Suppressor macrophage treated with lipopolysaccharide for 1 hour (primary cell): ENCODE results near the gene GRID1.

Source experiments
- DNase-seq, 3 donors: peaks; one replicate each; pipeline ENCODE4 v3.0.0-alpha.2; 2020 to 2022

GRID1 gene

DNA sequence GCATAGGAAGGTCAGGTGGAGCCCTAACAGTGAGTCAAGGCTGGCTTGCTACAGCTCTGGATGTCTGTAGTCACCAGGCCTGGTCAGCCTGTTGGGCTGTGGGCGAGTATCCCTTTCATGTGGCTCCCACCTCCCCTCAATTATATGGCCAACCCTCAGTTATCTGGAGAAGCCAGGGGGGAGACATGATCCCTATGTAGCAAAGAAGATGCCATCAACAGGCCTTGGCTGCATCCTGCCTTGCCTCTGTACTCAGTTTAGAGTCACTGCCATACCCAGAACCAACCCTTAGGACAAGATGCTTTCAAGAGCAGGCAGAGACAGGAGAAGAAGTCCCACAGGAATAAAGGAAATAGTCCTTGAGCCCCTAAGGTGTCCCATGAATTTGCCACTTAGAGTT is 763.9 kb downstream of the GRID1 start:
- DNase-seq, result no peak

DNA sequence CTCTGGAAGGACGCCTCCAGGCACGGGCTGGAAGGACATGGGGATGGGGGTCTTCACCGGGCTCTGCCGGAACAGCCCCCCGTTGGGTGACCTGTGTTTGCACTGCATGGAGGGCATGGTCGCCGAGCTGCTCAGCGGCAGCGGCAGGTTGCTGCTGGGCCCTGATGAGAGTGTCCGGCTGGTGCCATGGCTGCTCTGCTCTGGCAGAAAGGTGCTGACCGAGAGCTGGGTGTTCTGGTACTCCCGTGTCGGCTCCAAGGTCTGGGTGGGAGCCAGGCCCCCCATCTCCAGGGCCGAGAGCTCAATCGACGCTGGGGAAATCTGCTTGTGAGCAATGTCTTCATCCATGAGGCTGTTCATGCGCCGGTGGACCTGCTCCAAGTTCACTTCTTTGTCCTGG is 764.3 kb downstream of the GRID1 start:
- no peak for DNase-seq

DNA sequence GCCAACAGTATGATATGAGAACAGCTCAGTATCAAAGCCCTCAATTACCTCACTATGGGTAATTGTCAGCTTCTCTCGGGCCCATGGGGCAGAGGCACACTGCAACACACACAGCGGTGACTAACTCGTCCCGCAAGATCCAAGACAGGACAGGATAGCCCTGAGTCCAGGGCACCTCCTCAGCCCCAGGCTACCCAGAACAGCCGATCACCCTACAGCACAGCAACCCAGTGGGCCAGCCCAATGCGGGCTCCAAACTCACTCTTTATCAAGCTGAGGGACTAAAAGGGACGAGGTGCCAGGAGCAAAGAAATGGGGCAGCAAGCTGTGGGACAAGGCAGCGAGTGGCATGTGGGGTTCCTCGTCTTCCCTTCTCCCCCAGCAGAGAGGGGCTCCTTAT is 765.1 kb downstream of the GRID1 start:
- DNase-seq, result no peak

DNA sequence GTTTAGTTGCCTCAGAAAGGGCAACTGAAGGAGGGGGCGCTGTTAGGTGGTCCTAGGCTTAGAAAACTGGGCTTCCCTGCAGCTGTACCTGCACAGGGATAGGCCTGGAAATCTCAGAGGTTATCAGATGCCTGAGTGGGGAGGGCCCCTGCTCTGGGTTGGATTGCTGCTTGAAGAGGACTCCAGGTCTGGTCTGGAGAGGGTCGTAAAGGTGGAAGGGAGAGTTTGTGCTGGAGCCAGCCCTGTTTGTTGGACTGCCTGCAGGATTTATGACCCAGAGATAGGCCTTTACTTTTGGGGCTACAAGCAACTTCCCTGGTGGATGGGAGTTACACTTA is 765.9 kb downstream of the GRID1 start:
- no peak for DNase-seq

DNA sequence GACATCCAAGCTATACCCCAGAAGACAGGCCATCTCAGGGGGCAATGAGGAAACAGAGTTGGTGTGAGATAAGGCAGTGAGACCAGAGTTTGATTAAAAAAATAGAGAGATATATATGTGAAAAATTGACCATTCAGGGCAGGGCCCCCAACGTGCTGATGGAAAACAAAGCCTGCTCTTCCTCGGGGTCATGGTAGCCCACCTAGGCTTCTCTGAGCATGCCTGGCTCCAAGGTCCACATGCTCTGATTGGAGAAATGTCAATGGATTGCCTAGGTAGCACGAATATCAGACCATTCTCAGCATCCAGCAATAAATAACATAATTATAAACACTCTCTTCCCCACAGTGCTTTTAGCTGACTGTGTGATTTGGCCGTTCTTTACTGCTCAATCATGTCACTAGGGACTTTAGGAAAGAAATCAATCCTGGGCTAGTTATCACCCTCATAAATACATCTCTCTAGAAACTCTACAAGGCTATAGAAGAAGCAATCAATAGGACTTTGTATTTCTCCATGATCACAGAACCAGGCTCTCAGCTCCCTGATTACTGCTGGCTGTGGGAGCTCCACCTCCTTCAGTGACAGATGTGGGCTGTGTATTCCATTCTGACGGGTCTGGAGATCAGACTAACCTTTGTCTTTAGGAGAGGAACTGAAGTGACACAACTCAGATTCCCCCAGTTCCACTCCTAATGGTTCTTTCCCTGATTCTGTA is 766.4 kb downstream of the GRID1 start:
- DNase-seq, result no peak

DNA sequence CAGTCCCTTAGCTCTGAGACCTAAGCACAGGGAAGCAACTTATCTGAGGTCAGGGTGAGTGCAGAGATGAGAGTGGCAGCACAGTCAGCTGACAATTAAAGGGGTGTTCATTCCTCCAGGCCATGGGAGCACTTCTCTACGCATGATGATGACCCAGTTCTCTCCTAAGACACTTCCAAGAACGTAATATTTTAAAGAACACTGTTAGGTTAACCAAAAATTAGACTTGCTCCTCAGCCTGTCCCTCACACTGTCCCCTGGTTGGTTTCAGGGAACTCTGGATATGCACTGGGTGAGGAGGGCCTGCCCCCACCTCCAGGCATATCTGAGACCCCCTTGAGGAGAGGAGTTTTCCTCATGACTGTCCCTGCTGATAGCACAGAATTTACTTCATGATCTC is 767.5 kb downstream of the GRID1 start:
- DNase-seq, result no peak

DNA sequence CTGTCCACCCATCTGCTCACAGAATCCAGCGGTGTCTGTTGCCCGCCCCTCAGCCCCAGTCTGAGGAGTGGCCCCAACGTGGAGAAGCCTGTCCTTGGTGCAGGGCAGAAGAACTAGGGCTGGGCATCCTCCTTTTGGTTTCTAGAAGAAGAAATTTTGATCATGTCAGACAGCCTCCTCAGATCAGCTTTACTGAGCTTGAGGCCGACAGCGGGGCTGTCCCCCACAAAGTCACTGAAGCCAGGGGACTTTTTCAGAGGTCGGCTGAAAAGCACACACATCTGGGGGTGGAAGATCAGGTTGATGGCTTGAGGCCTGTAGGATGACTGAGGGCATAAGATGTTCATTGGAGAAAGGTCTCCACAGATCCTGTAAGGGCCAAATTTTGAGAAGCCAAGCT is 767.9 kb downstream of the GRID1 start:
- no peak for DNase-seq

DNA sequence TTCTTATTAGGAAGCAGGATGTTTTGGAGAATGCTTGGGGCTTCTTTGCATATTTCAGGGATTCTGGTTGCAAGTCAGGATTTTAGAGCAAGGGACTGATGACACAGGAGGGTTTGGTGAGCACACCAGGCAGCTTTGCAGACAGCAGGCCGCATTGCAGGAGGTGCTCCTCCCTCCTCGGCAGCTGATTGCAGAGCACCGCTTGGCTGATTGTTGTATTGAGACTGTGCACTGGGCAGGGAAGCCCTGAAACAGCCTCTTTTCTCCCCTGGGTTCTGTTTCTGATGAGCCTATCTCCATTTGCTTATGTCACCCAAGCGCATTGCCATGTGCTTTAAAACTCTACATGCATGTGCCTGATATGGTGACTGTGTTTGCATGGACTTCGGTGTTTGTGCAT is 769.6 kb downstream of the GRID1 start:
- DNase-seq, result no peak

DNA sequence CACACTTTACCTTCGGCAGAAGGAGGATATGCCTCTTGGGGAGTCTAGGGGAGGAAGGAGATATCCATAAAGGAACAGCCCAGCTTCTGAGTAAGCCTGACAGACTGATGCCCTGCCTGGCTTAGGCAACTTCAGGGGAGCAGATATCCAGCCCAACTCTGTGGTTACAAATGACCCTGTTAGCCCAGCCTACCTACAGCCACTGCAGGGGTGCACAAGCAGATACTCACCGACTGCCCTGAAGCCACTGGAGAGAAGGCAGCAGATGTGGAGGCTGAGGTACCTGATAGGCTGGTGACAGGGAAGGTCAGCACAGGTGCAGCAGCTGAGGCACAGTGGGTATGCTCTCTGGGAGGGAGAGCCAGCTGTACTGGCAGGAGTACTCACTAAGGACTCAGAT is 770.2 kb downstream of the GRID1 start:
- DNase-seq, result no peak

DNA sequence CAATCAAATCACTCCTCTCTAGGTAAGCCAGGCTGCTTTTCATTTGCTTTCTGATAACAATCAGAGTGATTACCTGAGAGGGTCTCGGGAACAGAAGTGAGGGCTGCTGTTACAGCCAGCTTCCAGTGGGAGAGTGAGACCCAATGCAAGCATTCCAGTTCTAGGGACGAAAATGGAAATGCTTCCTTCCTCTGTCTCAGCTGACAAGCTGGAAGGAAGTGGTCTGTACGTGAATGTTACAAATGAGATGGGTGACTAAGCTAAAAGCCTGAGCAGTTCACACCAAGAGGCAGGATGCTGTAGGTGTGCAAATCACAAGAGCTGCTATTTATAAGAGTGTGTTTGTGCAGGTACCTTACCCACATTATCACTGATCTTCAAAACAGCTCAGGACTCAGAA is 772.4 kb downstream of the GRID1 start:
- no peak for DNase-seq

DNA sequence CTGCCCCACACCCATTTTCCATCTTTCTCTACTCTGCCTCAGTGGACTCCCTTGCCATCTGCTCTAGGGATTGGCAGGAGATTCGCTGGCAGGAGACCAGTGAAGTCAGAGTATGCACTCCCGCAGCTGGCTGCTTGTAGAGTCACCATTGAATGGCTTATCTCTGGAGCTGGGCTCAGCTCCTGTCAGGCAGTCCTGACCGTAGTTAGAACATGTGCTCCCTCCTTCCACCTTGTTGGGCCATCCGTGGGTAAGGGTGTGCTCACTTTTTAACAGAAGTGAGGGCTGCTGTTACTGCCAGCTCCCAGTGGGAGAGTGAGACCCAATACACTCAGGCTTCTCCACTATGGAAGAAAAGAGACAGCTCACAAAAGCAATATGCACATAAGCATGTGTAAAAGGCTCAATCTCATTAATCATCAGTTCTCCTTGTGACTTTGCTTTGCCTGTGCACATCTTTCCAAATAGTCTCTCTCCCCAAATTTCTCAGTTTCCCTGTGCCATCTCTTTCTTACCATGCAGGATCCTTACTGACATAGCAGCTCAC is 773.3 kb downstream of the GRID1 start:
- no peak for DNase-seq

DNA sequence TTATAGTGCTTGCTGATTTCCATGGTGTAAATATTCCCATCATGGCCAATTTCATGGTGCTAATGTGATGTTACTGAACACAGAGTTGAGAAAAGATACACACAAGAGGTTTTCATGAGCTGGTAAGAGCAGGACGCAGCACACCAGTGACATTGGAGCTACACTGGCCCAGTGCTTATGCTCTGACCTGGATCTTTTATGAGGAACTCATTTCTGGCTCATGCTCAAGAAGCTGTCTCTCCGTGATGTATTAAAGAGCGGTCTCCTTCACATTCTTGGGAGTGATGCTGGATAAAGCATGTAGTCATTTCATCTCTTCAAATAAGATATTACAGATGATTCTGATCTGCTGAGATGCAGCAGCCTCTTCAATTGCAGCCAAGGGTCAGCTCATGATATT is 785.2 kb downstream of the GRID1 start:
- no peak for DNase-seq

DNA sequence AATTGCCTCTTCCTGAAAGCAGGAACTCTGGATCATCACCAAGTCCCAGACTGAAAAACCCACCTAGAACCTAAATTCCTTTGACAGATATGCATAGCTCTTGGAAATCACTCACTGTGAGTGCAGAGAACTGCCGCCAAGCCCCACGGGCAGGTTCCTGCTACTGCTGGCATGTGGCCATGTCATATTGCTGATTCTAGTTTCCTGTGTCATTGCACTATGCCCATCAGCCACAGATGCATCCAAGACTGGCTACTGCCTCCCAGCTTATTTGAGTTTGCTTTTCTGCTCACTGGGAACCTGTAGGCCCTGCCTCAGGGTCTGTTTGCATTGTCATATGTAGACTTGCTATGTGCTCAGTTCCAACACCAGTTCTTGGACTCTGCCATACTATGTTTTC is 786.0 kb downstream of the GRID1 start:
- no peak for DNase-seq

DNA sequence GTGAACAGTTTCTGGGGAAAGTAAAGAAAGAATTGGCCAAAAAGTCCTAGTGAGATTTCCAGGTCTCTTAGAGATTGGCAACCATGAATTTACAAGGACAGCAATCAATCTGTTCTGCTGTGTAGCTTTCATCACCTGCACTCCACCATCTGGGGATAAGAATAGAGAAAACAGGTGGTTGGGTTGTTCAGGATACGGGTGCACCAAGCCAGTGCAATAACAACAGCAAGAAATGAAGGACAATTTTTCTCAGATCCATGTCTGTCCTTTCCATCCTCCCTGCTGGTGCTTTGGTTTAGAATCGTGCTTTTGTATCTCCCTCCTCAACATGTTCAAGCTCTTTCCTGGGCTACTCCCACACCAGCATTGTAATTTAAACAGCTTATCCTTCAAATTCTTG is 787.7 kb downstream of the GRID1 start:
- no peak for DNase-seq

DNA sequence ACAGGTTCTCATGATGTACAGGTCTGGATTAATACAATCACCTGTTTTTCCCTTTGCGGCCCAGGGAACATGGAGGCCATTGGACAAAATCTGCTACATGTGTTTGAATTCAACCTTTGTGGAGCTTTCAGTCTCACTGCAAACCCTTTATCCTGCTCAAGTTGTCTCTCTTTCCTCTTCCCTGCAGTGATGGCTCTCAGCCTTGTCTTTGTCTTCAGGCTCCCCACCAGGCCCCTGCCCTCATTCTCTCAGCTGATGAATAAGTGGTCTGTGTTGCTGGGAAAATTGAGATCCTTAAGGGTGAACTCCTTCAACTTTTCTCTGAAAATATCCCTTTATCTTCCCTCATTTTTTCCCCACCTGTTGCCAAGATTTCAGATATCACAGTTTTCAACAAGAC is 791.2 kb downstream of the GRID1 start:
- no peak for DNase-seq

DNA sequence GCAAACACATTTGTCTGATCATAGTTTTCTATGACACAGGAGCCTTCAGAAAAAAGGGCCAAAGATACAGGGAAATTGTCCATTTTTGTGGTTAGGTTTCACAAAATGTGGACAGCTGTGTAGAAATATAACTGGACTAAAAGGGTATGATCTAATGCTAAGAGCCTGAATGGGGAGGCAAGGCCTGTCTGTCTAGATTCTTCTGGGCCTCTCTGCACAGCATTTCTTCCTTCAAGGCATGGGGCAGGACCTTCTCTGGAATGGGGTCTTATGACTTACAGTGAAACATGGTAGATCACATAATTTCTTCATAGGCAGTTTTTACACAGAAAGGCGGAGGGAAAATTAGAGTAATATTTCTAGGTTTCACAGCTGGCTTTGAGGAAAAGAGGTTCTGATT is 795.7 kb downstream of the GRID1 start:
- DNase-seq, result no peak

DNA sequence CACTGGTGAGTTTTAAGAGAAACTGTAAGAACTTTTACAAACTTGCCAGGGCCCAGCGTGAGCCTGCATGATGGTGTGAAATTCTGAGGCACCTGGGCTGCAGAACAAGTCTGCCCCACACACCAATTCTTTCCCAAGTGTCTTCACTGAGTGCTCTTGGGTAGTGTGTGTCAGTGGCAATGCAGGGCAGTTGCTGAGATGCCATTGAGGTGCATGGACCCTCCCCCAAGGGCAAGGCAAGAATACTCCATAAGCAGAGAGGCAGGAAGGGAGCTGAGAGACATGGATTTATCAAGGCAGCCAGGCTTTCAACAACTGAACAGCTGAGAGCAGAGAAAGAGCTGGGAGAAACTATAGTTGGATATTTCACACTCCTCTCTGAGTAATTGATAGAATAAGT is 801.2 kb downstream of the GRID1 start:
- no peak for DNase-seq

DNA sequence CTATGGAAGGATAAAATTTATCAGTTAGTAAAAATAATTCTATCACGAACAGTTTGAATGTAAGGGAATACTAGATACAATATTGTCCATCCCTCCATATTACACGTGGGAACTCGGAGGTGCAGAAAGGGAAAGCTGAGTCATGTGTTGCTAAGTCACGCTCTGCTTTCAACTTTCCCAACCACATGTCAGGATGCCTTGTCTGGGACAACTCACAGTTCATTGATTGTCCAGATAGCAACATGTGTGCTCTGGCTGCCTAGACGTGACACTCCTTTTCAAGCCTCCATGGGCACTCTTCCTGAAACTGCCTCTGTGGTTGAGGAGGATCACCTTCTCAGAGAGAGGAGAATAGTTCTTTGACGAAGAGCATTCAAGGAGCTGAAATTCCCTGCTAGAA is 808.1 kb downstream of the GRID1 start:
- DNase-seq, result no peak

DNA sequence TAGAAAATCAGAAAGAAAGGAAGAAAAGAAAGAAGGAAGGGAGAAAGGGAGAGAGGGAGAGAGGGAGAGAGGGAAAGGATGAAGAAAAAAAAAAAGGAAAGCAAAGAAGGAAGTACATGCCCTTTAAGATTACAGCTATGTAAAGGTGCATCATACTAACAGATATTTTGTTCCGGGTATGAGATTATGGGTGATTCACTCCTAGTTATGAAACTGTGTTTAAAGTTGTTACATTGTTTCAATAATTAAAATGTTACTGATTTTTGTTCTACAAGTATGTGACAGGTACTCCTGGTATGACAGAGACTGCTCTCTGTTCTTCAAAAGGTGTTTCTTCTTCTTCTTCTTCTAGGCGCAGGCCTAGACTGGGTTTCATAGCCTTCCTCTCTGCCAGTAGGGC is 808.9 kb downstream of the GRID1 start:
- DNase-seq, result no peak

DNA sequence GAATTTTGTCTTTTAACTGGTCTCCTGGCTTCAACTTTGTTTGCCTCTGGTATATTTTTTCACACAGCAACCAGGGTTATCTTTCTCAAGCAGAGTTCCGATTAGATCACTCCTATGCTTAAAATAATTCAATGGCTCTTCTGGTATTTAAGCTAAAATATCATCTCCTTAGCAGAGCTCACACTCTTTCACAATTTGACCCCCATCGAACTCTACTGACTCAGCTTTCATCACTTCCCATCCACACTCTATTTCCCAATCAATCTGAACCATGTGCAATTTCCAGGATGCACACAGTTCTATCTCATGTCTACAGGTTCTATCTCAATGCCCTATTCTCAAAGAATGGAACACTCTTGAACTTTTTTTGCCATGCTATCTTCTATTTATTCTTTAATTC is 809.5 kb downstream of the GRID1 start:
- peak in 1 of 3 donors; percentile 1 for DNase-seq
